ENCODE results near the gene PLAU. TPM values are rescaled to one million over a fixed set of nuclear protein-coding genes. Genes with fewer than 3 reads are reported as not detected.
"Not testable (repeated sequence)": the region's sequence is repeated elsewhere in the genome, so short reads cannot be mapped to it uniquely, and the experiment has no call there.

The PLAU gene
- total and polyA plus RNA-seq, 7 donors, result 3.8 to 18.2 (median 7.6) TPM

DNA sequence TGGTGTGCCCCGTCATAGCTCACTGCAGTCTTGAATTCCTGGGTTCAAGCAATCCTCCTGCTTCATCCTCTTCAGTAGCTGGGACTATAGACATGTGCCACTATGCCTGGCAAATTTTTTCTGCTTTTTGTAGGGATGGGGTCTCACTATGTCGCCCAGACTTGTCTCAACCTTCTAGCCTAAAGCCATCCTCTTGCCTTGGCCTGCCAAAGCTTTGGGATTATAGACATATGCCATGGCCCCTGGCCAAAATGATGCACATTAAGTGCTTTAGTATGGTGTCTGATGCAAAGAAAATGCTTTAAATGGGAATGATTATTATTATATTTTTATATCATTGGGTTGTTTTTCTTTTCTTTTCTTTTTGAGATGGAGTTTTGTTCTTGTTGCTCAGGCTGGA lies 53.8 kb downstream of the PLAU start:
- Histone ChIP-seq H3K4me3 (no peak overlapping the region), H3K27ac (no peak overlapping the region), H3K9me3 (no peaks in the 10 kb centered on the region), H3K36me3 (ENCODE audit: insufficient read depth in 1 of 2, low read depth in 1 of 2) (no peaks in the 10 kb centered on the region), H3K27me3 (ENCODE audit: insufficient read depth in 3 of 3, low read length in 2 of 3) (no peaks in the 10 kb centered on the region), H3K4me1 (peaks cover 6% of the 10 kb centered on the region)
- TF ChIP-seq, protein P1, sequence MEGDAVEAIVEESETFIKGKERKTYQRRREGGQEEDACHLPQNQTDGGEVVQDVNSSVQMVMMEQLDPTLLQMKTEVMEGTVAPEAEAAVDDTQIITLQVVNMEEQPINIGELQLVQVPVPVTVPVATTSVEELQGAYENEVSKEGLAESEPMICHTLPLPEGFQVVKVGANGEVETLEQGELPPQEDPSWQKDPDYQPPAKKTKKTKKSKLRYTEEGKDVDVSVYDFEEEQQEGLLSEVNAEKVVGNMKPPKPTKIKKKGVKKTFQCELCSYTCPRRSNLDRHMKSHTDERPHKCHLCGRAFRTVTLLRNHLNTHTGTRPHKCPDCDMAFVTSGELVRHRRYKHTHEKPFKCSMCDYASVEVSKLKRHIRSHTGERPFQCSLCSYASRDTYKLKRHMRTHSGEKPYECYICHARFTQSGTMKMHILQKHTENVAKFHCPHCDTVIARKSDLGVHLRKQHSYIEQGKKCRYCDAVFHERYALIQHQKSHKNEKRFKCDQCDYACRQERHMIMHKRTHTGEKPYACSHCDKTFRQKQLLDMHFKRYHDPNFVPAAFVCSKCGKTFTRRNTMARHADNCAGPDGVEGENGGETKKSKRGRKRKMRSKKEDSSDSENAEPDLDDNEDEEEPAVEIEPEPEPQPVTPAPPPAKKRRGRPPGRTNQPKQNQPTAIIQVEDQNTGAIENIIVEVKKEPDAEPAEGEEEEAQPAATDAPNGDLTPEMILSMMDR (IDR thresholded peaks at IDR 0.05), result no peak
- no peak for ATAC-seq
- 91 to 93% (median 91%) methylated on average over 2 of the region's 2 CpGs for whole genome bisulfite sequencing, 3 donors
- intact Hi-C loops (cut with DNase I), result loop anchor here in 1 of 2 donors (5.0 kb wide), 1 partner anchor 113 kb away; no protein-coding TSS in a partner anchor
- DNase-seq, result no peak

DNA sequence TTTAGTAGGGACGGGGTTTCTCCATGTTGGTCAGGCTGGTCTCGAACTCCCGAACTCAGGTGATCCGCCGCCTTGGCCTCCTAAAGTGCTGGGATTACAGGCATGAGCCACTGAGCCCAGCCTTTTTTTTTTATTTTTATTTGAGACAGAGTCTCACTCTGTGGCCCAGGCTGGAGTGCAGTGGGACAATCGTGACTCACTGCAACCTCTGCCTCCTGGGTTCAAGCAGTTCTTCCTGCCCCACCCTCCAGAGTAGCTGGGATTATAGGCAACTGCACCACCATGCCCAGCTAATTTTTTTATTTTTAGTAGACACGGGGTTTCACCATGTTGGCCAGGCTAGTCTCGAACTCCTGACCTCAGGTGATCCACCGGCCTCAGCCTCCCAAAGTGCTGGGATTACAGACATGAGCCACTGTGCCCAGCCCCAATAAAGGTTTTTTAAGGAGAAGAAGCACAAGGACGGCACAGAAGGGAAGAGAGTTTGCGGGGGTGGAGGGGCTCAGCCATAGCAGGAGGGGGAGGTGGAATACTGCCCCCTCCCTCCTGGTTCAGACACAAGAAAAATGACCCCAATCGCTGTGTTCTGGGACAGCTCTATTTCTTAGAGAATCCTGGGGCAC lies 54.4 kb downstream of the PLAU start:
- intact Hi-C loops (cut with DNase I); H3K9me3 ChIP-seq; H3K4me1 ChIP-seq; H3K36me3 ChIP-seq (ENCODE audit: insufficient read depth in 1 of 2, low read depth in 1 of 2); DNase-seq; H3K27me3 ChIP-seq (ENCODE audit: insufficient read depth in 3 of 3, low read length in 2 of 3): not testable (repeated sequence)
- ATAC-seq, result peak in 1 of 4 donors; percentile 3
- peak overlapping the region; percentile 40 for H3K4me3 ChIP-seq
- H3K27ac ChIP-seq, result peak overlapping the region; percentile 84
- 73 to 78% (median 77%) methylated on average over 11 to 12 of the region's 12 CpGs for WGBS, 3 donors

DNA sequence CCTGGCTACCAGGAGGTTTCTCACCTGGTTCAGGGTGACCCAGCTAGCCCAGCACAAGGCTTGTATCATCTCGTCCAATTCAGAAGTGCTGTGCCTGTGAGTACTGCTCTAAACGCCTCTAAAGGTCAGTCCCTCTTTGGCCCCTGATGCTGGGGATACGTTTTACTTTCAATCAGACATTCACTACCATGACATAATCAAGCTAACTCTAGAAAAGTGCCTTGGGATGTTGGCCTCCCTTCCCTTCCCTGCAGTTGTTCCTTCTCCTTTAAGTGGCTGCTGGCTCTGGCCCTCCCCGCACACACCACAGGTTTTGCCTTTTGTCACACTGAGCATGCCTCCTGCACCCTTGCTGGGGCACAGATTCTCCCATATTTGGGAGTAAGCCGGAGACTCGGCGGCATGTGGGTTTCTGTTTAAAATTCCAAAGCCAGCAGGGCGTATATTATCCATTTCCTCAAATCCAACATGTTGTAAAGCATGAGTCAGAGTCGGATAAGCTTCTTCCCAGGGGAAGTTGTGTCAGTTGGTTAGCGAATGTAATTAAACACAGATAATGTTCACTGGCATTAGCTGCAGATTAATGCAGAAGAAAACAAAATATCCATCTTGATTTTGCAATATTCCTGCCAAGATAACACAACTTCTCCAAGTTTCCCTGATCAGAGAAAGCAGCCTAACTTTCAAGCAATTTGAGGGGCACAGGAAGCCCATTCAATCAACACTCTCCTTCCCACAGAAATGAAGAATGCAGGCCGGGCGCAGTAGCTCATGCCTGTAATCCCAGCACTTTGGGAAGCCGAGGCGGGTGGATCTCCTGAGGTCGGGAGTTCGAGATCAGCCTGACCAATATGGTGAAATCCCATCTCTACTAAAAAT lies 55.2 kb downstream of the PLAU start:
- H3K27me3 ChIP-seq (ENCODE audit: insufficient read depth in 3 of 3, low read length in 2 of 3), result no peaks in the 10 kb centered on the region
- 14 to 21% (median 17%) methylated on average over 16 of the region's 16 CpGs for WGBS, 3 donors
- no peaks in the 10 kb centered on the region for H3K36me3 ChIP-seq (ENCODE audit: insufficient read depth in 1 of 2, low read depth in 1 of 2)
- intact Hi-C loops (cut with DNase I), result no loop called here
- peak; percentile 85 to 91 (median 88) for ATAC-seq
- H3K4me3 ChIP-seq, result peak overlapping the region; percentile 40
- DNase-seq, result peak; percentile 73 to 80
- TF ChIP-seq, protein P1 (IDR thresholded peaks at IDR 0.05), result no peak
- peaks cover 6% of the 10 kb centered on the region for H3K4me1 ChIP-seq
- peak overlapping the region; percentile 84 for H3K27ac ChIP-seq
- no peaks in the 10 kb centered on the region for H3K9me3 ChIP-seq

DNA sequence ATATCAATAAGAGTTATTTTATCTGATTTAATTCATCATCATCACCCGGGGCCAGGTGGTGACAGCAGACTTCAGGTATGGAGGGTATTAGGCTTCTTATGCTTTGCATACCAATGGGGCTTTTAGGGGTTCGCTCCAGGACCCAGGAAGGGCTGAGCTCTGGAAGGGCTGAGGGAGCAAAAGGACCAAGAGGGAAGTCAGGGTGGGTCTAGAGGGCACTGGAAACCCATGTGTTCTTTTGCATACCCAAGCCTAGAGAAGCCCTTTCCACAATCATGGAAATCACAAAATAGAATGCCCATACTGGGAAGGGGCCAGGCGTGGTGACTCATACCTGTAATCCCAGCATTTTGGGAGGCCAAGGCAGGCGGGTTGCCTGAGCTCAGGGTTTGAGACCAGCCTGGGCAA lies 56.1 kb downstream of the PLAU start:
- Histone ChIP-seq H3K27me3 (ENCODE audit: insufficient read depth in 3 of 3, low read length in 2 of 3) (no peaks in the 10 kb centered on the region), H3K36me3 (ENCODE audit: insufficient read depth in 1 of 2, low read depth in 1 of 2) (no peaks in the 10 kb centered on the region), H3K4me3 (no peak overlapping the region), H3K4me1 (peaks cover 6% of the 10 kb centered on the region), H3K27ac (peak overlapping the region; percentile 84), H3K9me3 (no peaks in the 10 kb centered on the region)
- ATAC-seq (no peak), DNase-seq (no peak)
- 89 to 96% (median 91%) methylated on average over 4 of the region's 4 CpGs for WGBS, 3 donors
- intact Hi-C loops (cut with DNase I), result no loop called here
- TF ChIP-seq, protein P1 (IDR thresholded peaks at IDR 0.05), result no peak

Other genes with a start within 250 kb of the PLAU start
- 1 to 10 TPM; 1.4 to 3.6 (median 2.9) TPM for gene AGAP5, start 213.0 kb upstream of the PLAU start, total RNA-seq
- 1 to 10 TPM; 2.1 to 2.3 (median 2.2) TPM for gene AGAP5, start 213.0 kb upstream of the PLAU start, polyA plus RNA-seq
- gene SEC24C, start 166.8 kb upstream of the PLAU start, total RNA-seq, result 10 to 100 TPM; 44.8 to 60.2 (median 52.0) TPM
- 10 to 100 TPM; 28.8 to 60.5 (median 56.2) TPM for gene SEC24C, start 166.8 kb upstream of the PLAU start, polyA plus RNA-seq
- 10 to 100 TPM; 19.9 to 30.9 (median 21.9) TPM for gene CHCHD1, start 129.1 kb upstream of the PLAU start, total RNA-seq
- gene CHCHD1, start 129.1 kb upstream of the PLAU start, polyA plus RNA-seq, result 10 to 100 TPM; 66.9 to 98.7 (median 94.3) TPM
- gene ZSWIM8, start 125.5 kb upstream of the PLAU start, total RNA-seq, result 10 to 100 TPM; 57.0 to 65.1 (median 58.7) TPM
- 10 to 100 TPM; 40.5 to 68.3 (median 54.4) TPM for gene ZSWIM8, start 125.5 kb upstream of the PLAU start, polyA plus RNA-seq
- 10 to 100 TPM in 3 of 4 donors, 1 to 10 TPM in 1; 9.4 to 14.5 (median 12.0) TPM for gene NDST2, start 99.5 kb upstream of the PLAU start, total RNA-seq
- 1 to 10 TPM; 4.5 to 8.6 (median 7.8) TPM for gene NDST2, start 99.5 kb upstream of the PLAU start, polyA plus RNA-seq
- 10 to 100 TPM; 34.2 to 60.3 (median 50.8) TPM for gene CAMK2G, start 36.6 kb upstream of the PLAU start, total RNA-seq
- 10 to 100 TPM; 15.8 to 58.5 (median 34.4) TPM for gene CAMK2G, start 36.6 kb upstream of the PLAU start, polyA plus RNA-seq
- 100 to 1,000 TPM in 3 of 4 donors, 10 to 100 TPM in 1; 89.1 to 426 (median 179) TPM for gene VCL, start 87.0 kb downstream of the PLAU start, total RNA-seq
- 10 to 100 TPM; 54.5 to 93.2 (median 91.4) TPM for gene VCL, start 87.0 kb downstream of the PLAU start, polyA plus RNA-seq
- gene AP3M1, start 239.7 kb downstream of the PLAU start, total RNA-seq, result 10 to 100 TPM; 19.6 to 25.6 (median 20.9) TPM
- 10 to 100 TPM in 2 of 3 donors, 1 to 10 TPM in 1; 9.5 to 26.9 (median 14.5) TPM for gene AP3M1, start 239.7 kb downstream of the PLAU start, polyA plus RNA-seq
- gene ADK, start 240.1 kb downstream of the PLAU start, total RNA-seq, result 10 to 100 TPM; 19.3 to 32.3 (median 25.6) TPM
- 10 to 100 TPM; 17.8 to 28.6 (median 22.0) TPM for gene ADK, start 240.1 kb downstream of the PLAU start, polyA plus RNA-seq

Data from psoas muscle (tissue), 8 donors.